ENCODE measurements around the gene CHSY3. TPM values are rescaled to one million over a fixed set of nuclear protein-coding genes. Genes with fewer than 3 reads are reported as not detected.

The CHSY3 gene
- polyA plus RNA-seq, 1 donor: 4.0 TPM

- no peak for DNase-seq (ENCODE audit: low read depth)
Observed at GRCh38 chr5:129945774-129946270, 41.6 kb downstream of the CHSY3 start.

DNA sequence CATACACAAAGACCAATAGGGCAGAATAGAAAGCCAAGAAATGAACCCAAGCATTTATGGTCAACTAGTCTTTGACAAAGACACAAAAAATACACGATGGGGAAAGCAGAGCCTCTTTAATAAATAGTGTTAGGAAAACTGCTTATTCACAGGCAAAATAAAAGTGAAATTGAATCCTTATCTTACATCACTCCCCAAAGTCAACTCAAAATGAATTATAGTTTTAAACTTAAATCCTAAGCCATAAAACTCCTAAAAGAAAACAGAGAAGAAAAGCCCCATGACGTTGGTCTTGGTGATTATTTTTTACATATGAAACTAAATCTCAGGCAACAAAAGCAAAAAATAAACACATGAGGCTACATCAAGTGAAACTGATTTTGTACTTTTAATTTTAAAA lies 46.8 kb downstream of the CHSY3 start:
- no peak for DNase-seq (ENCODE audit: low read depth)

DNA sequence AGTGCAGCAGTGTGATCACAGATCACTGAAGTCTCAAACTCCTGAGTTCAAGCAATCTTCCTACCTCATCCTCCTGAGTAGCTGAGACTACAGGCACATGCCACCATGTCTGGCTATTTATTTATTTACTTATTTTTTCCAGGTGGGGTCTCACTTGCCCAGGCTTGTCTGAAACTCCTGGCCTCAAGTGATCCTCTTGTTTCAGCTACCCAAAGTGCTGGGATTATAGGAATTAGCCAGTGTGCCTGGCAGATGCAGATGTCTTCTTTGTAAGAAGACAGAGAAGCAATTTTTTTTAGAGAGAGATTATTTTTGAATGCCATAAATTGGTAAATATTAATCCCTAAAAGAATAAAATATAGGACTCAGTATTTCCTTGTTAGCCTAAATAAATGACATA lies 54.3 kb downstream of the CHSY3 start:
- no peak for DNase-seq (ENCODE audit: low read depth)

DNA sequence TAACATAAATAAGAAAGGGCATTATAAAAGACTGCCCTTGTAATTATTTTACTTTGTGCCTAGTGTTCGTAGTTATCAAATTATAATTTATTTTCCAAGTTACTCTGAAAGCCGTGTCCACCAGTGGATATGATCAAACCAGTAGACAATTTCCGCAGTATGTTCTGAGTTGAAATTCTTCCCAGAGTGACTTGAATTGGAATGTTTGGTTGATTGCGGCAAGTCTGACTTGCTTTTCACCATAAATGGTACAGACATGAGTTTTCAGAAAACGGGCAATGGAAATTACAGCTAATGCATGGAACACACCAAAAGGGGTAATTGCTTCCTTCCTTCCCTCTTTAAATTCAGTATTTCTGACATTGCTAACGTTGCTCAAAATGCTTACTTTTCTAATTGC lies 56.6 kb downstream of the CHSY3 start:
- DNase-seq (ENCODE audit: low read depth): no peak

DNA sequence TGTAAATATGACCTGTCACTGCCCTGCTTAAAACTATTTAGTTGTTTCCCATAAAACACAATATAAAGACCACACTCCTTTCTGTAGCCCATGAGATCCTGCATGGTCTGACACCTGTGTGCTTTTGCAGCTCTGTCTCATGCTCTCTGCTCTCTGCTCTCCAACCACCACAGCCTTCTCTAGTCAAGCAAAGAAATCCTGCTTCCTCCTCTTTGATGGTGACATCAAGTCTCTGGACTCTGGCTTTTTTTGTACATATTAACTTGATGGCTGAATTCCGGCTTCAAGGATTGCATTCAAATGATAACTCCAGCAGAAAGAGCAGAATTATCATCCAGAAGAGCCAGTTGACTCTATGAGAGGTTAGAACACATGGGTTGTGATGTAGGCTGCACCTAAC lies 58.2 kb downstream of the CHSY3 start:
- no peak for DNase-seq (ENCODE audit: low read depth)

DNA sequence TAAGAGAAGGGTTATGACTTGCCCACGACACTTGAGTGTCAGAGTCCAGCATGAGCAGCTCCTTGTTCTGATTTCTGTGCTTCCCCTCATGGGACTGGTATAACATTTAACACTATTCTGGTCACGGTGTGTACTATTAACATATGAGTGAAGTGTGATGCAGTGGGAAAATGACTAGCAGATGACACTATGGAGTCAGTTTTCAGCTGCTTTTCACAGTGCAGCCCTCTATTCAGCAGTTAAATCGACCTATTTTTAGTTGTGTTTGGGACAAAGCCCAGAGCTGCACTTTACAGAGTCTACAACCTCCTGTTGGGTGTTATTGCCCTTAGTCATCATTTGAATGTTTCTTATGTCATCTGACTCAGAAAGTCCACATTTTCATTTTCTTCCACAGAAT lies 59.1 kb downstream of the CHSY3 start:
- peak; percentile 24 for DNase-seq (ENCODE audit: low read depth)

GRCh38 chr5:129966071-129966470 lies 61.8 kb downstream of the CHSY3 start:
- no peak for DNase-seq (ENCODE audit: low read depth)

DNA sequence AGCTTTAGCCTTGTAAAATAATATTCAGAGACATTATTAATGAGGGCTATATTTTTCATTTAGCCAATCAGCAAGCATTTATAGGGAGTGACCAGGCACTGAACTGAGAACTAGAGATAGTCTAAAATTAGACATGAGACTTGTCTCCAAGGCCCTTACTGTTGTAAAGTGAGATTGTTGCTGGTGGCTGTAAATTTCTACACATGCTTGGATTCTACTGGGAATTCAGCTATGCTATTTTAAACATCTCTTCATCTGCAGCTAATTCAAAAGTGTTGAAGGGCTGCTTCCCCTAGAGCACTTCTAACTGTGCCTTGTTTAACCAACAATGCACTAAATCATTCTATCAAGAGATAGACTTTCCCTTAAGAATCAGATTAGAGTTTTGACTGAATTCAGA lies 67.4 kb downstream of the CHSY3 start:
- DNase-seq (ENCODE audit: low read depth): no peak

- no peak for DNase-seq (ENCODE audit: low read depth)
Observed at GRCh38 chr5:129972465-129973141, 68.3 kb downstream of the CHSY3 start.

DNA sequence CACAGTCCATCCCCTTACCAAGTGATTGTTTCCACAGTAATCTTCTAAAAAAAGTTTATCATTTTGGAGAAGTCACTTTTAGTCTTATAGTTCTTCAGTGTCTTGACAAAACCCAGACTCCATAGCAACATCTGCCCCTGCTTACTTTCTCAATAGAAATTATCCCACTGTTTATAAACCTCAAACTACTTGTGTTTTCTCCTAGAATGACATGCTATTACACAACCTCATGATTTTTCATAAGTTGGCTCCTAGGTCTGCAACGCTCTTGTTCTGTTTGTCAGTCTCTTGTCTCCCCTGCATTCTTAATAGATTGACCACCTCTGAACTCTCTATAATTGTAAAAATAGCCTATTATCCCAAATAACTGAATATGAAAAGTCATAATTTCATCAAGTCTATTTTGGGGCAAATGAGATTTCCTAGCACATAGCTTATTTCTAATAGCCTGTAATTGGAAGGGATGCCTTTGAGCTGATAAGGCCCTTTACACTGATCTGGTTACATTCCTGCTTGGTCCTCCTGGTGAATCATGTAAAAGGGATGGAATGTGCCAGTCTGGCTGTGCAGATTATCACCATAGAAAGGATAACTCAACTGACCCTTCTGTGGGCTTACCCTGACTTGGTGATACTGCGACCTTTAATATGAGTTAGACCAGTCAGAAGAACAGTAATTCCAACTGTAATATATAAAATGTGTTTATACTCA lies 69.6 kb downstream of the CHSY3 start:
- DNase-seq (ENCODE audit: low read depth): no peak

- DNase-seq (ENCODE audit: low read depth): no peak
Observed at GRCh38 chr5:129977810-129978209, 73.5 kb downstream of the CHSY3 start.

- DNase-seq (ENCODE audit: low read depth): no peak
Observed at GRCh38 chr5:129978270-129978669, 74.0 kb downstream of the CHSY3 start.

GRCh38 chr5:129988453-129988852 lies 84.2 kb downstream of the CHSY3 start:
- no peak for DNase-seq (ENCODE audit: low read depth)

GRCh38 chr5:129991780-129992179 lies 87.5 kb downstream of the CHSY3 start:
- DNase-seq (ENCODE audit: low read depth): no peak

DNA sequence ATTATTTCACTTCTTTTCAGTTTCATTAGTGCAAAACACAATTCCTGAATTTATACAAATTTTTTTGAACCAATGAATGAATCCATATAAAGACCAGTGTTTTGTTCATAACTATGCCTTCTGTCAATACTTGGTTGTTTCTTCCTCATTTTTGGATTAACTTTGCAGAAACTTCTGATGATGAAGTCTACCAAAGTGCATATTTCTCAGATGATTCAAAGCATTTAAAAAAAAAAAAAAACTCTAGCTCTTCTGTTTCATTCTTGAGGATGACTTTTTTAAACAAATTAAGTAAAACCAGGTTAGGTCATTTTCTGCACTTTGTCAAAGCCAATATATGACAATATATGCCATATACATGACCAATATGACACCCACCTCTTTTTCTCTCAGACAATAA lies 92.6 kb downstream of the CHSY3 start:
- DNase-seq (ENCODE audit: low read depth): no peak

DNA sequence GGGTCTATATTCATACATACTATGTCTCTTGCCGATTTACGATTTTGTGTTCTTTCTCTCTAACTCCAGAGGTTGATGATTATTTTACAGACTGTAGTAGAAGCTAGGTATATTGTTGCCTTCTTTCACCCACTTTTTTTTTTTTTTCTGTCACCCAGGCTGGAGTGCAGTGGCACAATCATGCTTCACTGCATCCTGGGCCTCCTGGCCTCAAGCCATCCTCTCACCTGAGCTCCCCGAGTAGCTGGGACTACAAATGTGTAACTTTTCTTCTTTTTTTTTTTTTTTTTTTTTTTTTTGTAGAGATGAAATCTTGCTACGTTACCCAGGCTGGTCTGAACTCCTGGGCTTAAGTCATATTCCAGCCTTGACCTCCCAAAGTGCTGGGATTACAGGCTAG lies 96.2 kb downstream of the CHSY3 start:
- no peak for DNase-seq (ENCODE audit: low read depth)

- DNase-seq (ENCODE audit: low read depth): no peak
Observed at GRCh38 chr5:130002183-130002582, 97.9 kb downstream of the CHSY3 start.

- DNase-seq (ENCODE audit: low read depth): no peak
Observed at GRCh38 chr5:130002876-130003275, 98.6 kb downstream of the CHSY3 start.

GRCh38 chr5:130011986-130012385 lies 107.7 kb downstream of the CHSY3 start:
- no peak for DNase-seq (ENCODE audit: low read depth)

GRCh38 chr5:130017173-130017572 lies 112.9 kb downstream of the CHSY3 start:
- no peak for DNase-seq (ENCODE audit: low read depth)

GRCh38 chr5:130018641-130019040 lies 114.4 kb downstream of the CHSY3 start:
- no peak for DNase-seq (ENCODE audit: low read depth)

DNA sequence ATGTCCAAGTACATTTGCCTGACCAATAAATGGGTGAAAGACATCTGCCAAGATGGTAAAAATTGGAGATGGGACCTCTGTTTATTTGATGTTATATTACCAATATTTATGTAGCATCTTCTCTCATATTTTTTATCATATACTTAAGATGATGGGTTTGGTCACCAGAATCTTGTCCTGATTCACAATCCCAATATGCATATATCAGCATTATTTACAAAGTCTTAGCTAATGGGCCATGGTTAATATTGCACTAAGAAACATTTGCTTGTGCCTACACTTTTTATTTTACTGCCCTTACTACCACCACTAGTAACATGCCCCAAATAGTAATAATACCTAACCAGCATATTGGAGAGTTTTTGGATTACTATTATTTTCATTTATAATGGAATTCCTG lies 116.7 kb downstream of the CHSY3 start:
- no peak for DNase-seq (ENCODE audit: low read depth)

DNA sequence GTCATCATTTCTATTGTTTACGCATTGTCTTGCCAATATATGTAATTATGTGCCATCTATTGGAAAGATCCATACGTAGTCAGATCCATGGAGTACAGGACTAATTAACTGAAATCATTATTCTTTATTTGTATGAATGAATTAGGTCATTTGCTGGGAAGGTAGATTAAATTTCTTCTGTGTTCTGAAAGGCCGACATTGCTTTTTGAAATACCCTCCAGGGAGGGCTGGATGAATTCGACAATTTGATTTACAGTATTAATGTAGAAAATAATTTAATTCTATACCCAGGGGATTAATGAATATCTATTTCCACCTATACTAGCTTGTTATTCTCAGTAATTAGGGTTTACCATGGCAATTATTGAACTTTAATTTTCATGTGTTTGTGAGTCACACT lies 117.6 kb downstream of the CHSY3 start:
- no peak for DNase-seq (ENCODE audit: low read depth)

All from forelimb muscle (tissue), 1 donor.